GM18508 (cell line): ENCODE data around the gene DCN.

Source experiments
- ATAC-seq: cut with Tn5 transposase; IDR thresholded peaks from one replicate; pipeline ENCODE4 v1.9.1; 2021; ENCODE audit warnings: moderate number of reproducible peaks; ENCODE audit not compliant: insufficient read depth, unreplicated experiment

DCN gene

GRCh38 chr12:91106283-91106682 lies 76.3 kb downstream of the DCN start:
- ATAC-seq, result no peak

- ATAC-seq, result no peak
Measured at GRCh38 chr12:91105807-91106206, 76.8 kb downstream of the DCN start.

GRCh38 chr12:91104812-91105466 lies 77.7 kb downstream of the DCN start:
- ATAC-seq, result no peak

GRCh38 chr12:91103624-91104023 lies 79.0 kb downstream of the DCN start:
- no peak for ATAC-seq

- ATAC-seq, result no peak
Measured at GRCh38 chr12:91103101-91103500, 79.5 kb downstream of the DCN start.

GRCh38 chr12:91100906-91101305 lies 81.7 kb downstream of the DCN start:
- ATAC-seq, result no peak

GRCh38 chr12:91099836-91100235 lies 82.8 kb downstream of the DCN start:
- no peak for ATAC-seq

- ATAC-seq, result no peak
Measured at GRCh38 chr12:91099341-91099740, 83.3 kb downstream of the DCN start.

GRCh38 chr12:91098941-91099340 lies 83.7 kb downstream of the DCN start:
- ATAC-seq, result no peak

GRCh38 chr12:91098461-91098860 lies 84.2 kb downstream of the DCN start:
- ATAC-seq, result no peak

GRCh38 chr12:91094957-91095356 lies 87.7 kb downstream of the DCN start:
- no peak for ATAC-seq

GRCh38 chr12:91094032-91094662 lies 88.5 kb downstream of the DCN start:
- ATAC-seq, result no peak

GRCh38 chr12:91093341-91093740 lies 89.3 kb downstream of the DCN start:
- ATAC-seq, result no peak

GRCh38 chr12:91091916-91092715 lies 90.5 kb downstream of the DCN start:
- no peak for ATAC-seq
